Measurements from ENCODE around the gene TAAR1. TPM values are rescaled to one million over a fixed set of nuclear protein-coding genes. Genes with fewer than 3 reads are reported as not detected.
"Not testable (repeated sequence)": the region's sequence is repeated elsewhere in the genome, so short reads cannot be mapped to it uniquely, and the experiment has no call there.

Gene TAAR1
- total RNA-seq, 2 experiments from 2014 or later = not detected

DNA sequence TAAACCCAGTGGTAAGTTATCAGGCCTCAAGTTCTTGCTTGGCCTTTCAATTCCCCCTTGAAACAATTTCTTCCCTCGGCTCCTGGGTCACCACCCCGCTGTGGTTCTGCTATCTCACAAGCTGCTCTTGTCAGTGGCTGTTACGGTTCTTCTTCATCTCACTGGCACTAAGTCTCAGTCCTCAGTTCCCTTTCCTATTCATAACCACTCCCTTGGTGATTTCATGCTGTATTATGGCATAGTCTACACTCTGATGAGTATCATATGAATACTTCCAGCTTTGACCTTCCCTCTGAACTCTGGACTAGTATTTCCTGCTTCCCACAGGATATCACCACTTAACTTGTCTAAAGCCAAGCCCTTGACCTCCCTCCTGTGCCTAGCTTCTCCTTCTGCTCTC, 7.9 kb downstream of the TAAR1 start:
- H3K4me3 Mint-ChIP-seq = no peak overlapping the region
- no peak for DNase-seq
- no peaks in the 10 kb centered on the region for H3K36me3 Mint-ChIP-seq (ENCODE audit: low read depth)
- POLR2A ChIA-PET = no interaction called here
- peaks cover 6% of the 10 kb centered on the region for H3K4me1 Mint-ChIP-seq (ENCODE audit: low read depth)
- H3K27ac Mint-ChIP-seq = no peak overlapping the region
- ATAC-seq = no peak
- CTCF ChIA-PET = interaction anchor here (3.1 kb wide), 1 partner anchor 18 kb away, joined by 16 read pairs; no protein-coding TSS in a partner anchor
- no peaks in the 10 kb centered on the region for H3K9me3 Mint-ChIP-seq (ENCODE audit: insufficient read depth)
- peaks cover 5% of the 10 kb centered on the region for H3K27me3 Mint-ChIP-seq (ENCODE audit: low read depth)

DNA sequence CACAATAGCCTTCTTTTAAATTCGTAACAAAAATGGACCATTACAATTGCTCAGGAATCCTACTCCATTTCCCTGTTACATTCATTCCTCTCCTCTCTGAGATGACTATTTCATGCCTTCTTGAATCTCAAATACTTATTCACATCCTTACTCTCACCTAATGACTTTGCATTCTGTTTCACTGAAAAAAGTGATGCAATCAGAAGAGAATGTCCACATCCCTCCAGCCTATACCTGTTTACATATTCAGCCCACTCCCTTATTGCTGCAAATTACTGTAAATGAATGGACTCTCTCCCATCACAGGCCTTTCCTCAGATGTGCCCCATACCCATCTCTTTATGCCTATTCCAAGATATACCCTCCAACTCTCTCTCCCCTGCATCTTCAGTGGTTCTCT, 8.6 kb downstream of the TAAR1 start:
- H3K4me1 Mint-ChIP-seq (ENCODE audit: low read depth) = peaks cover 6% of the 10 kb centered on the region
- no peaks in the 10 kb centered on the region for H3K36me3 Mint-ChIP-seq (ENCODE audit: low read depth)
- H3K27ac Mint-ChIP-seq = no peak overlapping the region
- H3K9me3 Mint-ChIP-seq (ENCODE audit: insufficient read depth) = no peaks in the 10 kb centered on the region
- DNase-seq (no peak), ATAC-seq (no peak)
- H3K27me3 Mint-ChIP-seq (ENCODE audit: low read depth) = peaks cover 8% of the 10 kb centered on the region
- H3K4me3 Mint-ChIP-seq = no peak overlapping the region
- POLR2A ChIA-PET = no interaction called here
- CTCF ChIA-PET = interaction anchor here (3.1 kb wide), 1 partner anchor 19 kb away, joined by 16 read pairs; no protein-coding TSS in a partner anchor

DNA sequence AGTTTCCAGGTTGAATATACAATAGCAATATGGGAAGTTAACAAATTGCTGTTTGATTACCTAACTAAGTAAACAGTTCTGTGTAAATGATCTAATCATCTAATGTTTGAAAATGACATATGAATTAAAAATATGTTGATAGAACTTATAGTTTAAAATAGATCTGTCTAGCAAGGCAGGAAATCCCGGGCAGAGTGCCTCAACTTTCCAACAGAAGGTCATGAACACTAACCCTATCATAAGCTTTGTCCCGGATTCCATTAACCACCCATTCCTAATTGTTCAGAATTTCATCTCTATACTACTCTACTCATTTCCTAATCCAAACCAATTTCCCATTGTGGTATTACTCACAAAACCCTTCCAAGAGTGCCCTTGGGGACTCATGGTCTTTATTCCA, 10.2 kb downstream of the TAAR1 start:
- DNase-seq (no peak), ATAC-seq (no peak)
- Mint-ChIP-seq H3K4me3 (no peak overlapping the region), H3K27me3 (ENCODE audit: low read depth) (peaks cover 12% of the 10 kb centered on the region), H3K4me1 (ENCODE audit: low read depth) (peaks cover 6% of the 10 kb centered on the region), H3K9me3 (ENCODE audit: insufficient read depth) (no peaks in the 10 kb centered on the region), H3K27ac (no peak overlapping the region), H3K36me3 (ENCODE audit: low read depth) (no peaks in the 10 kb centered on the region)
- ChIA-PET CTCF (interaction anchor here (0.7 to 1.0 kb wide), 4 partner anchors 18 to 369 kb away, joined by 3 to 4 read pairs (median 3); partner anchors contain the start of gene SLC18B1), POLR2A (no interaction called here)

DNA sequence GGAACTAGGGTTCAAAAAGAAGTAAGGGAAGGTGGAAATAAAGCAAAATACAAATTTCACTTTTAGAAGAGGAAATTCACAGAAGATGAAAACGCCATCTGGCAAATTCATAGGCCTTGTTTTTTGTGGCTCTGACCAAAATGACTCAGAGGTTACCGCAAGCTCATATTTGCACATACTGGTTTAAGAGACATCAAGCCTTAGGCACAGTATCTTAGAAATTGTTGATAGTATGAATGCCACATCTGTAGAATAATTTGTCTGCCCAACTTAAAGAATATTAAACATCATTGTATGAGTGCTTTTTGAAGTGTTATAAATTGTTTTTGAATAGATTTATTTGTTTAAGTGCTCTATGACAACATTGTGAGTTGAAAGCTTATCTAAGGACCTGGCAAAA, 10.6 kb downstream of the TAAR1 start:
- Mint-ChIP-seq H3K9me3 (ENCODE audit: insufficient read depth) (no peaks in the 10 kb centered on the region), H3K4me1 (ENCODE audit: low read depth) (peaks cover 6% of the 10 kb centered on the region), H3K27ac (peak overlapping the region; percentile 7), H3K4me3 (no peak overlapping the region), H3K36me3 (ENCODE audit: low read depth) (no peaks in the 10 kb centered on the region), H3K27me3 (ENCODE audit: low read depth) (peaks cover 10% of the 10 kb centered on the region)
- ATAC-seq = peak; percentile 81
- POLR2A ChIA-PET = no interaction called here
- peak; percentile 54 for DNase-seq
- CTCF ChIA-PET = interaction anchor here (0.7 to 1.0 kb wide), 4 partner anchors 18 to 368 kb away, joined by 3 to 4 read pairs (median 3); partner anchors contain the start of gene SLC18B1

DNA sequence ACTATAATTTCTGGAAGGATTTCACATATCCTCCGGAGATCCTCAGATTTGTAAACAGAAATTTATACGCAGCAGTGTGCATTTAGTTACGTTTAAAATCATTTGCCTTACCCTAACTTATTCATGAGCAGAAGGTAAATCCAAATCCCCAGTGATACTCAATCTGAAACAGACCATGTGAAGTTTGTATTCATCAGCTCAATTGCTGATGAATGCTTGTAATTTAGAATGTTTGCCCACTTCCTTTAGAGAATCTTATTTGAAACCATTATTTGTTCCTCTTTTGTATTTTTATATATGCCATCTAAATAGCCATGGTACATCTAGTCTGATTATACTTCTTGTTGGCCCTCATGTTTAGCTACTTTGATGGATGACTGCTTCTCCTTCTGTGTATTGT, 15.4 kb downstream of the TAAR1 start:
- peaks cover 11% of the 10 kb centered on the region for H3K4me1 Mint-ChIP-seq (ENCODE audit: low read depth)
- H3K9me3 Mint-ChIP-seq (ENCODE audit: insufficient read depth) = no peaks in the 10 kb centered on the region
- H3K27ac Mint-ChIP-seq = no peak overlapping the region
- DNase-seq (no peak), ATAC-seq (no peak)
- ChIA-PET CTCF (no interaction called here), POLR2A (interaction anchor here (0.6 kb wide), 1 partner anchor 174 kb away, joined by 3 read pairs; no protein-coding TSS in a partner anchor)
- no peak overlapping the region for H3K4me3 Mint-ChIP-seq
- H3K36me3 Mint-ChIP-seq (ENCODE audit: low read depth) = no peaks in the 10 kb centered on the region
- peaks cover 21% of the 10 kb centered on the region for H3K27me3 Mint-ChIP-seq (ENCODE audit: low read depth)

DNA sequence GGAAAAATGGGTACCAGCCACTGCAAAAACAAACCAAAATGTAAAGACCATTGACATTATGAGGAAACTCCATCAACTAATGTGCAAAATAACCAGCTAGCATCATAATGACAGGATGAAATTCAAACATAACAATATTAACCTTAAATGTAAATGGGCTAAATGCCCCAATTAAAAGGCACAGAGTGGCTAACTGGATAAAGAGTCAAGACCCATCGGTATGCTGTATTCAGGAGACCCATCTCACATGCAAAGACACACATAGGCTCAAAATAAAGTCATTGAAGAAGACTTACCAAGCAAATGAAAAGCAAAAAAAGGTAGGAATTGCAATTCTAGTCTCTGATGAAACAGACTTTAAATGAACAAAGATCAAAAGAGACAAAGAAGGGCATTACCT, 21.8 kb downstream of the TAAR1 start:
- H3K9me3 Mint-ChIP-seq (ENCODE audit: insufficient read depth) = not testable (repeated sequence)

DNA sequence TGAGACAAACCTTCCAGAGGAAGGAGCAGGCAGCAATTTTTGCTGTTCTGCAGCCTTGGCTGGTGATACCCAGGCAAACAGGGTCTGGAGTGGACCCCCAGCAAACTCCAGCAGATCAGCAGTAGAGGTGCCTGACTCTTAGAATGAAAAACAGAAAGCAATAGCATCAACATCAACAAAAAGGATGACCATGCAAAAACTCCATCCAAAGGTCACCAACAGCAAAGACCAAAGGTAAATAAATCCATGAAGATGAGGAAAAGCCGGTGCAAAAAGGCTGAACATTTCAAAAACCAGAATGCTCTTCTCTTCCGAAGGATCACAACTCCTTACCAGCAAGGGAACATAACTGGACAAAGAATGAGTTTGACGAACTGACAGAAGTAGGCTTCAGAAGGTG, 23.1 kb downstream of the TAAR1 start:
- H3K4me1 Mint-ChIP-seq (ENCODE audit: low read depth); H3K27ac Mint-ChIP-seq; H3K9me3 Mint-ChIP-seq (ENCODE audit: insufficient read depth); H3K36me3 Mint-ChIP-seq (ENCODE audit: low read depth); POLR2A ChIA-PET; DNase-seq; CTCF ChIA-PET; ATAC-seq; H3K4me3 Mint-ChIP-seq: not testable (repeated sequence)
- peaks cover 36% of the 10 kb centered on the region for H3K27me3 Mint-ChIP-seq (ENCODE audit: low read depth)

More for the DNA sequence above, 21.8 kb downstream of the TAAR1 start:
- H3K27ac Mint-ChIP-seq; CTCF ChIA-PET; ATAC-seq; H3K36me3 Mint-ChIP-seq (ENCODE audit: low read depth); H3K4me3 Mint-ChIP-seq; DNase-seq; POLR2A ChIA-PET; H3K4me1 Mint-ChIP-seq (ENCODE audit: low read depth): not testable (repeated sequence)
- peaks cover 40% of the 10 kb centered on the region for H3K27me3 Mint-ChIP-seq (ENCODE audit: low read depth)

DNA sequence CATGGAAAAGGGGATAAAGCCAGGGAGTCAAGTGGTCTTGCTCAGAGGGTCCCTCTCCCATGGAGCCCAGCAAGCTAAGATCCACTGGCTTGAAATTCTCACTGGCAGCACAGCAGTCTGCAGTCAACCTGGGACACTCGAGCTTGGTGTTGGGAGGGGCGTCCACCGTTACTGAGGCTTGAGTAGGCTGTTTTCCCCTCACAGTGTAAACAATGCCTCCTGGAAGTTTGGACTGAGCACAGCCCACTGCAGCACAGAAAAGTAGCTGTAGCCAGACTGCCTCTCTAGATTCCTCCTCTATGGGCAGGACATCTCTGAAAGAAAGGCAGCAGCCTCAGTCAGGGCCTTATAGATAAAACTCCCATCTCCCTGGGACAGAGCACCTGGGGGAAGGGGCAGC, 23.7 kb downstream of the TAAR1 start:
- ATAC-seq; CTCF ChIA-PET; H3K9me3 Mint-ChIP-seq (ENCODE audit: insufficient read depth); H3K4me1 Mint-ChIP-seq (ENCODE audit: low read depth); H3K4me3 Mint-ChIP-seq; H3K36me3 Mint-ChIP-seq (ENCODE audit: low read depth); DNase-seq; H3K27ac Mint-ChIP-seq; POLR2A ChIA-PET: not testable (repeated sequence)
- H3K27me3 Mint-ChIP-seq (ENCODE audit: low read depth) = peaks cover 34% of the 10 kb centered on the region

DNA sequence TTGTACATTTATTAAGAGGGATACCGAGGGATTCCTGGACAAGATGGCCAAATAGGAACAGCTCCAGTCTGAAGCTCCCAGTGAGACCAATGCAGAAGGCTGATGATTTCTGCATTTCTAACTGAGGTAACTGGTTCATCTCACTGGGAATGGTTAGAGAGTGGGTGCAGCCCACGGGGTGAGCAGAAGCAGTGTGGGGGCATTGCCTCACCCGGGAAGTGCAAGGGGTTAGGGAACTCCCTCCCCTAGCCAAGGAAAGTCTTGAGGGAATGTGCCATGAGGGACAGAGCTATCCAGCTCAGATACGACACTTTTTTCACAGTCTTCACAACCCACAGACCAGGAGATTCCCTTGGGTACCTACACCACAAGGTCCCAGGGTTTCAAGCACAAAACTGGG, 24.2 kb downstream of the TAAR1 start:
- no peaks in the 10 kb centered on the region for H3K9me3 Mint-ChIP-seq (ENCODE audit: insufficient read depth)
- no peak for DNase-seq
- no peak for ATAC-seq
- H3K27ac Mint-ChIP-seq = no peak overlapping the region
- CTCF ChIA-PET = no interaction called here
- H3K4me1 Mint-ChIP-seq (ENCODE audit: low read depth) = peaks cover 6% of the 10 kb centered on the region
- H3K4me3 Mint-ChIP-seq = no peak overlapping the region
- H3K36me3 Mint-ChIP-seq (ENCODE audit: low read depth) = no peaks in the 10 kb centered on the region
- POLR2A ChIA-PET = no interaction called here
- H3K27me3 Mint-ChIP-seq (ENCODE audit: low read depth) = peaks cover 31% of the 10 kb centered on the region

DNA sequence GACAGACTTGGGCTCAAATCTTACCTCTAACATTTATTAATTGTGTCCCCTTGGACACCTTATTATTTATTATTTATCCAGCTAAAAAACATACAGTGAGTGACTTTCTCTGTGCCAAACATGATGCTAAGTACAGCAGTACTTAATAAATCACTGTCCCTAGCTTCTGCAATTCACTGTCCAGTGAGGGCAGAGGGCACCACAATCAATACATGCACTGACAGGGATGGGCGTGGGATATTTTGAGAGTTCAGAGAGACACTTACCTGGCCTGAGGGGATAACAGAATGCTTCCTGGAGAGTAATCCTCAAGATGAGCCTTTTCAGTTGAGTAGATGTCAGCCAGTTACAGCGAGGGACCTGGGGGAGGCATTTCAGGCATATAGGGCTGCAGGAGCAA, 25.6 kb downstream of the TAAR1 start:
- ChIA-PET POLR2A (no interaction called here), CTCF (no interaction called here)
- H3K36me3 Mint-ChIP-seq (ENCODE audit: low read depth) = no peaks in the 10 kb centered on the region
- H3K4me1 Mint-ChIP-seq (ENCODE audit: low read depth) = no peaks in the 10 kb centered on the region
- no peak overlapping the region for H3K27ac Mint-ChIP-seq
- no peak overlapping the region for H3K4me3 Mint-ChIP-seq
- ATAC-seq = no peak
- no peak for DNase-seq
- no peaks in the 10 kb centered on the region for H3K9me3 Mint-ChIP-seq (ENCODE audit: insufficient read depth)
- H3K27me3 Mint-ChIP-seq (ENCODE audit: low read depth) = peaks cover 33% of the 10 kb centered on the region

DNA sequence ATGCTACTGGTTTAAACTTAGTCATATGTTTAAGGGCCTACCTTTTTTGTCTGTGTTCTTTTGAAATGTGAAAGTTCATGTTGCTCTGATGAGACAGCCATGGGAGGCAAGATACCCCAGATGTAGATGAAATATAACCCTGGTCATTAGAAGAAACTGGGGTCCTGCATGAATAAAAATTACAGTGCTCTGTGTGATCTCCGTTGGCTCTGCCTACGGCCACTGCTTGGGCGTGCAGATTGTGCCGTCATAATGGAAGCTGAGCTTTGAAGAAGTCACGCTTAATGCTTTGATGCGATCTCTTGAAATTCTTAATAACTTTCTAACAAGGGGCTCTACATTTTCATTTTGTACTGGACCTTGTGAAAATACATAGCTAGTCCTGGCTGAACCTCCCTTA, 34.8 kb downstream of the TAAR1 start, which contains the start of gene TAAR2:
Gene TAAR2 (minus strand): TSS at position 101 of the 400 bp plus-strand sequence. CDS start 0 bp downstream, at position 101.
- Mint-ChIP-seq H3K27ac (no peak within 1 kb of the TSS), H3K4me1 (ENCODE audit: low read depth) (no peaks in the 10 kb centered on the region), H3K36me3 (ENCODE audit: low read depth) (no peaks in the 10 kb centered on the region), H3K27me3 (ENCODE audit: low read depth) (peaks cover 16% of the 10 kb centered on the region), H3K4me3 (no peak within 1 kb of the TSS), H3K9me3 (ENCODE audit: insufficient read depth) (no peaks in the 10 kb centered on the region)
- ChIA-PET POLR2A (interaction anchor here (0.7 kb wide), 1 partner anchor 22 kb away, joined by 4 read pairs; no protein-coding TSS in a partner anchor), CTCF (no interaction called here)
- no peak for ATAC-seq
- no peak for DNase-seq

DNA sequence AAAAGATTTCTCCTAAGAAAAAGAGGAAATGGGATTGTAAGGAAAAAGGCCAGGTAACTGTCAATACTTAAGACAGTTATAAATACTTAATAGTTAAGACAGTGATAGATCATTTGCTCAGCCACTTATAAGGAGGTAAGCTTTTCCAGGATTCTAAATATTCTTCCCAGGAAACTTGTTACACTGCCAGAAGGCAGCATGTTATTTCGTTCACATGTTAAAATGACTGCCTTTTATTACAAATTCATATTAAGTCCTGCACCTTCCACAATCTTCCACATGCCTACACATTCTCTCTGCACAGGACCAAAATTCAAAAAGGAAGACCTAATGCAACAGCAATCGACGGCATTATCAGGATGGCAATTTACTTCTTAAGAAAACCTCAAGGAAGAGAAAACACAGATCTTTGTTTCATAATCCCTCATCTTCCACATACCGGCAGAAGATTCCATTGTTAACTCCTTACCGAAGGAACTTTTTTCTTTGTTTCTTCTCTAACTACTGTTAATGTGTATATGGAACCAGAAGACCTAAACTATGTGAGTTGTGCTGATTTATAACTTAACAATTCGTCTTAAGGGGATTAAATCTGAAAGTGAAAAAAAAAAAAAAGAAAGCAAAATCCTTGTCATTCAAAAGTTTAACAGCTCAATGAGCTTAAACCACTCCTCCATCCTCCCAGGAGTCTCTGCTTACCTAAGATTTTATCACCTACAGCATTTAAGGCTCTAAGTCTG, 35.7 kb downstream of the TAAR1 start:
- no peaks in the 10 kb centered on the region for H3K36me3 Mint-ChIP-seq (ENCODE audit: low read depth)
- CTCF ChIA-PET = no interaction called here
- no peak overlapping the region for H3K4me3 Mint-ChIP-seq
- H3K27me3 Mint-ChIP-seq (ENCODE audit: low read depth) = peaks cover 13% of the 10 kb centered on the region
- no peak overlapping the region for H3K27ac Mint-ChIP-seq
- H3K9me3 Mint-ChIP-seq (ENCODE audit: insufficient read depth) = no peaks in the 10 kb centered on the region
- ATAC-seq = no peak
- DNase-seq = no peak
- POLR2A ChIA-PET = no interaction called here
- H3K4me1 Mint-ChIP-seq (ENCODE audit: low read depth) = no peaks in the 10 kb centered on the region

Measured in activated CD8-positive, alpha-beta T cell treated with anti-CD3 and anti-CD28 coated beads, Interleukin-2, amount 10 ng/mL, durations not matched to agents 7 days and 5 days (primary cell).